Nucleus accumbens (tissue), 56 donors: ENCODE data around the gene INTS11.

Source experiments
- DNase-seq, 56 donors: peaks; one replicate each; lab custom pipeline; 2025; lab: John Stamatoyannopoulos, UW

The INTS11 gene

DNA sequence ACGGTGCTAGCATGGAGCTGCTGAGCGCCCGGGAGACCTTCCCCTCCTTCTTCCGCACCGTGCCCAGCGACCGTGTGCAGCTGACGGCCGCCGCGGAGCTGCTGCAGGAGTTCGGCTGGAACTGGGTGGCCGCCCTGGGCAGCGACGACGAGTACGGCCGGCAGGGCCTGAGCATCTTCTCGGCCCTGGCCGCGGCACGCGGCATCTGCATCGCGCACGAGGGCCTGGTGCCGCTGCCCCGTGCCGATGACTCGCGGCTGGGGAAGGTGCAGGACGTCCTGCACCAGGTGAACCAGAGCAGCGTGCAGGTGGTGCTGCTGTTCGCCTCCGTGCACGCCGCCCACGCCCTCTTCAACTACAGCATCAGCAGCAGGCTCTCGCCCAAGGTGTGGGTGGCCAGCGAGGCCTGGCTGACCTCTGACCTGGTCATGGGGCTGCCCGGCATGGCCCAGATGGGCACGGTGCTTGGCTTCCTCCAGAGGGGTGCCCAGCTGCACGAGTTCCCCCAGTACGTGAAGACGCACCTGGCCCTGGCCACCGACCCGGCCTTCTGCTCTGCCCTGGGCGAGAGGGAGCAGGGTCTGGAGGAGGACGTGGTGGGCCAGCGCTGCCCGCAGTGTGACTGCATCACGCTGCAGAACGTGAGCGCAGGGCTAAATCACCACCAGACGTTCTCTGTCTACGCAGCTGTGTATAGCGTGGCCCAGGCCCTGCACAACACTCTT, 7.7 kb upstream of the INTS11 start:
- DNase-seq, result no peak

- DNase-seq, result no peak
These were observed 6.9 kb upstream of the INTS11 start, which contains the start of gene TAS1R3 for GRCh38 chr1:1331068-1331965. Gene TAS1R3 (plus strand): TSS chr1:1331280. CDS start chr1:1331346, 66 bp downstream.

- no peak for DNase-seq
These were observed 6.1 kb upstream of the INTS11 start for GRCh38 chr1:1330366-1331067.

DNA sequence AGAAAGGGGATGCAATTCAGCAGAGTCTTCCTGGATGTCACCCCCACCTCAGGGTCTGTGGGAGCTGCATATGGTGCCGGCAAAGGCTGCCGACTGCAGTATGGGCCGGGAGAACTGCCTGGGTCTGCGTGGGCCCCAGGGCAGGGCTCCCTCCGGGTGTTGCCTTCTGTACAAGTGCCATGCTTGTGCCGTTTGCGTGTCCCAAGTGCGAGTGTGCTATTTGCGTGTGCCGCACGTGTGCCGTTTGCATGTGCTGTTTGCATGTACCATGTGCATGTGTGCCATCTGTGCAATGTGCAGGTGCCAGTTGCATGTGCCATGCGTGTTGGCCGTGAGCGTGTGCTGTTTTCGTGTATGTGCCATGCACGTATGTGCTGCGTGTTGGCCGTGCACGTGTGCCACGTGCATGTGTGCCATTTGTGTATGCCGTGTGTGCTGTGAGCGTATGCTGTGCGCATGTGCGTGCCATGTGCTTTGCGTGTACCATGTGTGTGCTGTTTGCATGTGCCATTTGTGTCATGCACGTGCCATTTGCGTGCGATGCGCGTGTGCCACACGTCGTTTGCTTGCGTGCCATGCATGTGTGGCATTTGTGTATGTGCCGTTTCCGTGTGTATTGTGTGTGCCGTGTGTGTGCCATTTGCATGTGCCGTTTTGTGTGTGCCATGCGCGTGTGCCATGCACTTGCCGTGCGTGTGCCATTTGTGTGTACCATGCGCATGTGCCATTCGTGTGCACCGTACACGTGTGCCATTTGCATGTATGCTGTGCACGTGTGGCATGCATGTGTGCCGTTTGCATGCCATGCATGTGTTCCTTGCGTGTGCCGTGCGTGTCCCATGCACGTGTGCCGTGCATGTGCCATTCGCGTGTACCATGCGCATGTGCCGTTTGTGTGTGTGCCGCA, 5.1 kb upstream of the INTS11 start:
- no peak for DNase-seq

DNA sequence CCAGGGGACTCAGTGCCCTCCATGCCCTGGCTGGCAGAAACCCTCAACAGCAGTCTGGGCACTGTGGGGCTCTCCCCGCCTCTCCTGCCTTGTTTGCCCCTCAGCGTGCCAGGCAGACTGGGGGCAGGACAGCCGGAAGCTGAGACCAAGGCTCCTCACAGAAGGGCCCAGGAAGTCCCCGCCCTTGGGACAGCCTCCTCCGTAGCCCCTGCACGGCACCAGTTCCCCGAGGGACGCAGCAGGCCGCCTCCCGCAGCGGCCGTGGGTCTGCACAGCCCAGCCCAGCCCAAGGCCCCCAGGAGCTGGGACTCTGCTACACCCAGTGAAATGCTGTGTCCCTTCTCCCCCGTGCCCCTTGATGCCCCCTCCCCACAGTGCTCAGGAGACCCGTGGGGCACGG, 3.8 kb upstream of the INTS11 start:
- no peak for DNase-seq

- no peak for DNase-seq
These were observed 2.8 kb upstream of the INTS11 start for GRCh38 chr1:1327291-1327690.

DNA sequence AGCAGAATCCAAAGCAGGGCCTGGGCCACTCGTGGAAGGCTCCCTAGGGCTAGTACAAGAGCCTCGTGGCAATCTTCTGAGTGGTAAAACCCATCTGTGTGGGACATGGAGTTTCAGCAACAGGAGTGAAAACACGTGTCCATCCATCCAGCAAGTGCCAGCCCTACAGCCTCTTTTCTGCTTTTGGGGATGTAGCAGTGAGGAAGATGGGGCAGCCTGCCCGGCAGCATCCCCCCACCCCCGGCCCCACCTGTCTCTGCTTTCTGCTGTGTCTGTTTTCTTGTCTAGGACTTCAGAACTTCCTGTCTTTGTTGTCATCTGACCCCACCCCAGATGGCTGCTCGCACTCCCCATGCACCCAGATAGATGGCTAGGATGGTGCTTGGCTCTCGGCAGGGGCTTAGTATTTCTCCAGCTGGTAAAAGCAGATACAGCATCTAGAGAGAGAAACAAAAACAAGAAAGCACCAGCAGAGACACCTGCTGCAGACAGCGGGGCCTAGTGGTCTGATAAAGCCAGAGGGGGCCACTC, 1.7 kb upstream of the INTS11 start:
- DNase-seq, result no peak

- no peak for DNase-seq
These were observed 1.0 kb upstream of the INTS11 start for GRCh38 chr1:1325288-1326074.

GRCh38 chr1:1324084-1324523, 356 bp downstream of the INTS11 start:
- DNase-seq, result no peak

GRCh38 chr1:1322952-1323351, 1.5 kb downstream of the INTS11 start:
- DNase-seq, result no peak

DNA sequence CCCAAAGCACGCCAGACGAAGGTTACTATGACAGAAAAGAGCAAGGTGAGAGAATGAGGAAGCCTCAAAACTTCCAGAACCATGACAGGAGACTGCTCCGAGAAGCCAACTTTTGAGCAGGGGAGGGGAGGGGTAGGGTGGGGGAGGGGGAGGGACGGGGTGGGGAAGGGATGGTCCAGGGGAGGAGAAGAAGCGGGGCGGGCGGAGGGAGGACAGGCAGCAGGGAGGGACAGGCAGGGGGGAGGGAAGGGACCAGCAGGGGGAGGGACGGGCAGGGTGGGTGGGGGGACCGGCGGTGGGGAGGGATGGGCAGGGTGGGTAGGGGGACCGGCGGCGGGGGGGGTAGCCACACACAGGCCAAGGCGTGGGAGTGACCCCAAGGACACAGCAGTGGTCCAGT, 2.0 kb downstream of the INTS11 start:
- no peak for DNase-seq

DNA sequence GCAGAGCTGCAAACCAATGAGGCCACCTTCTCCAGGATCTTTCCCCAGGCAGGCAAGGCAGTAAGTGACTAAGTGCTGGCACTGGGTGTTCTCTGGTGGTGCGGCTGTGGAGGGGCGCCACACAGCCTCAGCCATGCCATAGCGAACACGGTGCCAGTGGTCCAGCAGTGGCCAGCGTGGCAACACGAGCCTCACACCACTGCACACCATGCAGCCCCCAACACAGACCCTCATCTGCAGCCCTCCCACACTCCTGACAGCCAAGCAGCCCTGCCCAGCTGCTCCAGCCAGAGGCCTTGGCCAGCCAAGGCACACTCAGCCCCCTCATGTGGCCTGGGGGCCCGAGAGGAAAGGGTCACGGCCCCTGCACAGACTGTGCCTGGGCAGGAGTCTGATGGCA, 3.0 kb downstream of the INTS11 start:
- no peak for DNase-seq

DNA sequence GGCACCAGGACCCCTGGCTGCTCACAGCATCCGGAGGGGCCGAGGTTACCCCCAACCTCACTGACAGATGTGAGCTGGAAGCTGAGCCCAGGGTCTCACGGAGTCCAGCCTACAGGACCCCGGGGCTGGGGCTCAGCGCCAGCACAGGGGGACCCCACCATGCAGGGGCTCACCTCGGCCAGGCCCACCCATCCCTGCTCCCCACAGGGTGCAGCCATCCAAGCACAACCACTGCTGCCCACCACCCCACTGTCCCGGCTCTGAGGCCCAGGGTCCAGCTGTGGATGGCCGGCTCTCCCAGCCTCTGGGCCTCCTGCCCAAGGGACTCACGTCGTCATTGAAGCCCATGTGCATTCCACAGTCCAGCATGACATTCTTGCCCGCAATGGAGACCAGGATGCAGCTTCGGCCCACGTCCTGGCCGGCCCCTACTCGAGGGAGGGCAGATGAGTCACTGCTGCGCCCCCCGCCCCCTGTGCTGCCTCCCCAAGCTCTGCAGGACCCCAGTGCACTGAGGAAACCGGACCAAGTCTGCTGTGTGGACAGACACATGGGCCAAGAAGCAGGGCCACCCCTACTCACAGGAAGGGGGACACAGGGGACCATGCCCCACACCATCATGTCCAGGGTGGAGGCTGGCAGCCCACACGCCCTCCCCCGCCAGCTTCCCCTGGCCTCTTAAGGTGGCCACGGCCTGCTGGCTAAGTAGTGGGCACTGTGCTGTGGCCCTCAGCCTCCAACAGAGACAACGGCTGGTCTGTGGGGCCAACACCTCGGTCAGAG, 3.6 kb downstream of the INTS11 start:
- no peak for DNase-seq

- DNase-seq, result no peak
These were observed 4.9 kb downstream of the INTS11 start for GRCh38 chr1:1319646-1319941.

DNA sequence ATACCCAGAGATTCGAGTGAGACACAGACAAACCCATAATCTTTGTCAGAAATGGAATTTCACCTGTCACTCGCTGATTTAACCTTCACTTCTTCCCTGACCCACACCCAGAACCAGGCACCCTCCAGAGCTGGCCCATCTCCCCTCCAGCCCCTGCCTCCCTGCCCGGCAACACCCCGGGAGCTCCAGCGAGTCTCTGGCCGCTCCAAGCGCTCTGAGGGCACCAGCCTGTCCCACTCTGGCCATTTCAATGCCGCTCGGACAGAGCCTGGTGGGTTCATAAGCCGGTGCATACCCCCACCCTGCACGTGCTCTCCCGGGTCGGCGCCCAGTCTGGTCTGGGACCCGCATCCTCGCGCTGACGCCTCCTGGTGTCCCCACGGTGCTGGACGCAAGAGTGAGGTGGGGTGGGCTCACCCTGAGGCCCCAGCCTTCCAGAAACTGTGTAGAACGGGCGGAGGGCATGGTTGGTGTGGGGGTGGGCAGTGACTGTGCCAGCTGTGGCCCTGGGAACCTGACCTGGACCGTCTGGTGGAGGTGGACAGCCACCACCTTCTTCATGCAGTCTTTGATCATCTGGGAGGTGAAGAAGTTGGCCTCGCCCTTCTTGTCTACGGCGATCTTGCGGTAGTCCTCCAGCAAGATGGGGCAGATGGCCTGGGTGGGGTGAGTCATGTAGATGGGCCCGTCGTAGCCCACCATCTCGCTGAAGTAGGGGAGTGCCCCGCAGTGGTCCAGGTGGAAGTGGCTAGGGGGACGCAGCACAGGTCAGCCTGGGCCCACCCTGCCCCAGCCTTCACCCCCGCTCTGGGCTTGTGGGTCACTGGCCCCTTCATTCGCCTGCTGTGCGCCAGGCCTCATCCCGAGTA, 5.4 kb downstream of the INTS11 start:
- no peak for DNase-seq

DNA sequence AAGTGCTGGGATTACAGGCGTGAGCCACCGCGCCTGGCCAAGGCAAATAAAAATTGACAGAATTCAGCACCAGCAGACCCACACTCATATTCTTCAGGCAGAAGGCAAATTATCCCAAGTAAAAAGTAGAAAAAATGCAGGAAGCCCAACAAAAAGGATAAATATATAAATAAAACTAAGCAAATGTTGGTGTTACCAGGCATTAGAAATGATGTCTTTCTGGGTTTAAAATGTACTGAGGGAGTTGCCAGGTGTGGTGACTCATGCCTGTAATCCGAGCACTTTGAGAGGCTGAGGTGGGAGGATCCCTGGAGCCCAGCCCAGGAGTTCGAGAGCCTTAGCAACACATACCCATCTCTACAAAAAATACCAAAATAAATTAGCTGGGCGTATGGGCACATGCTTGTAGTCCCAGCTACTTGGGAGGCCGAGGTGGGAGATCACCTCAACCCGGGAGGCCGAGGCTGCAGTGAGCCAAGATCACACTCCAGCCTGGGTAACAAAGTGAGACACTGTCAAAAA, 6.3 kb downstream of the INTS11 start:
- DNase-seq, result peak in 24 of 56 donors; percentile 10 to 72 (median 27)

DNA sequence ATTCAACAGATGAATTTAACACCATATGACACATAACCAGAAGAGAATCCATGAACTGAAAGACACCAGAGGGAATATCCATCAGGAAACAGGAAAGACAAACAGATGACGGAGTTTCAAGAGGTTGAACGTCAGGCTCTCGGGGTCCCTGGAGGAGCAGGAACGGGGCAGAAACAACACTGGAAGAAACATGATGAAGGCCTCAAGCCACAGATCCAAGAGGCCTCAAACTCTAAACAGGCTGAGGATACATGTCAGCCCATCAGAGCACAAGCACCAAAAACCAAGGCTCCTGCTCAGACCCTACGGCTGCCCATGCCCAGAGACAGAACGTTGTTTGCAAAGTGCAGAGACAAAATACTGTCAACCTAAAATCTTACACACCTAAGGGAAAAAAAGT, 7.0 kb downstream of the INTS11 start:
- no peak for DNase-seq
